AG04449 (cell line): ENCODE measurements around the gene CCR5AS.

Experiments used
- CTCF ChIA-PET: fragments of 350-600 bp; formaldehyde crosslinking; extraction: SDS; loops from one replicate; lab custom pipeline; 2021; ENCODE audit warnings: antibody characterized with exemption; lab: Yijun Ruan, JAX
- POLR2A ChIA-PET: fragments of 400-600, 350-600 bp; formaldehyde crosslinking; extraction: SDS; loops from one replicate; lab custom pipeline; 2020; ENCODE audit warnings: antibody characterized with exemption, inconsistent platforms; lab: Yijun Ruan, JAX
- DNase-seq: peaks from one replicate; pipeline ENCODE4 v3.0.0-alpha.2; 2010; ENCODE audit warnings: low read depth, low spot score
- H3K4me3 ChIP-seq: 2 replicates; pipeline ENCODE4 v1.5.1; 2011; ENCODE audit warnings: low read depth, mild to moderate bottlenecking, control low read depth, low read length
- TF ChIP-seq, protein P1 (sequence below): IDR thresholded peaks from one replicate; pipeline ENCODE4 v1.5.1; 2011; ENCODE audit warnings: mild to moderate bottlenecking, moderate library complexity, low read length, control low read depth, inconsistent platforms; ENCODE audit not compliant: insufficient read depth; ENCODE audit errors: missing control alignments

The CCR5AS gene

DNA sequence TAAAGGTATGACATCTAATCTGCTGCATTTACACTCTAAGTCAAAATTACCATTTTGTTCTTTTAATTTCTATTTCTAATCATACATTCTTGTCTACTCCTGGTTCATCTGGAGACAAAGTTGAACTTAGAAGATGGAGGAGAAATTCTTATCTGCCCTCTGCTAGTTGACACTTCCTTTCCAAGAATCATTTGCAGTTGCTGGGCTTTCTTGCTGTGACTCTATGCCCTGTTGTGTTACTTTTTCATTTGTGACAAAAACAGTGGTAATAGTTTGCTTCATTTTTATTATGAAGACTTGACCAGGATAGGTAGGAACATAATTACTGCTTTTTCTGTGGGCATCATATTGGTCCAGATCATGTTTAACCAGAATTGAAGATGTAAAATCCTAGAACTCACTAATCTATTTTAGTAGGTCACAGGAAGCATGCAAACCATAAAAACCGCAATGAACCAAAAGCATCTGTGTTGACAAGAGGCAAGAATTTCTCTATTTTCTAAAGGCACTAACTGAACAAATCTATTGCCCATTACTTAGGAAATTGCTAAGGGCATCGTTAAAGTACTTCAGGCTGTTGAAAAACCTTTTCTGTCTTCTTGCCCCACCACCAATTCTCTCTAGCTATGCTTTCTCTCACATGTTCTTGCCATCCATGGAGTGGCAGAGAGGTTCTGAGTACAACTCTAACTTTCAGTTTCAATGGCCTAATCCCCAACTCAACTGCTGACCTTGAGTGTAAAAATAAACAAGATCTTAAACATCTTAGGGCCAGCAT is 57.2 kb downstream of the CCR5AS start:
- POLR2A ChIA-PET = no interaction called here
- no peak overlapping the region for H3K4me3 ChIP-seq
- CTCF ChIA-PET = no interaction called here
- DNase-seq = no peak
- TF ChIP-seq, protein P1, sequence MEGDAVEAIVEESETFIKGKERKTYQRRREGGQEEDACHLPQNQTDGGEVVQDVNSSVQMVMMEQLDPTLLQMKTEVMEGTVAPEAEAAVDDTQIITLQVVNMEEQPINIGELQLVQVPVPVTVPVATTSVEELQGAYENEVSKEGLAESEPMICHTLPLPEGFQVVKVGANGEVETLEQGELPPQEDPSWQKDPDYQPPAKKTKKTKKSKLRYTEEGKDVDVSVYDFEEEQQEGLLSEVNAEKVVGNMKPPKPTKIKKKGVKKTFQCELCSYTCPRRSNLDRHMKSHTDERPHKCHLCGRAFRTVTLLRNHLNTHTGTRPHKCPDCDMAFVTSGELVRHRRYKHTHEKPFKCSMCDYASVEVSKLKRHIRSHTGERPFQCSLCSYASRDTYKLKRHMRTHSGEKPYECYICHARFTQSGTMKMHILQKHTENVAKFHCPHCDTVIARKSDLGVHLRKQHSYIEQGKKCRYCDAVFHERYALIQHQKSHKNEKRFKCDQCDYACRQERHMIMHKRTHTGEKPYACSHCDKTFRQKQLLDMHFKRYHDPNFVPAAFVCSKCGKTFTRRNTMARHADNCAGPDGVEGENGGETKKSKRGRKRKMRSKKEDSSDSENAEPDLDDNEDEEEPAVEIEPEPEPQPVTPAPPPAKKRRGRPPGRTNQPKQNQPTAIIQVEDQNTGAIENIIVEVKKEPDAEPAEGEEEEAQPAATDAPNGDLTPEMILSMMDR = no peak

DNA sequence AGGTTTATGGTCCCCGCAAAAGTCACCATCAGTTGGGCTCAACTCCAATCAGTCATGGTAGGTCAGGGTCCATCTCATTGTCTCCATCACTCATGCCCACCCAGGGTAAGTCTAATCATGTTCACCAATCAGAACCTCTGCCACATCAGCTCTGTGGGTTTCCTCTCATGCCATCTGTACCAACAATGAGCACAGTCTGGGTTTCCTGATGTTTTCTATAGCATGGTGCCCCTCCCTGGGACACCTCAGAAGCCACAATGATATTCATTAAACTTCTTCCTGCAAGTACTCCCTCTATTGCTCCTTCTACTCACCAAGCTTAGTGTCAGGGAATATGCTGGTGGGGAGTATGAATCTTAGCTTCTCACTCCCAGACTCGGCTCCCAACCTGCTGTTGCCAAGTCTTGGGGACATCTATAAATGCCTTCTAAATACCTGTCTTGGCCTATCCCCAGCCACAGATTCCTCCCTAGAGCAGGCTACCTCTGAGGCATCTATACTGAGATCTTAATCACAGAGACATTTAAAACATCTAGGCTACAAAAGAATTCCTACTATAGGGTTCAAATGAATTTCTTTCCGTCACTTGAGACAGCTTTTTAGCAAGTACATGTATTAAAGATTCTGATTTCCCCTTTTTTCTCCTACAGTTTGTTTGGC is 57.9 kb downstream of the CCR5AS start:
- no peak overlapping the region for H3K4me3 ChIP-seq
- ChIA-PET CTCF (no interaction called here), POLR2A (no interaction called here)
- TF ChIP-seq, protein P1 = no peak
- DNase-seq = no peak

DNA sequence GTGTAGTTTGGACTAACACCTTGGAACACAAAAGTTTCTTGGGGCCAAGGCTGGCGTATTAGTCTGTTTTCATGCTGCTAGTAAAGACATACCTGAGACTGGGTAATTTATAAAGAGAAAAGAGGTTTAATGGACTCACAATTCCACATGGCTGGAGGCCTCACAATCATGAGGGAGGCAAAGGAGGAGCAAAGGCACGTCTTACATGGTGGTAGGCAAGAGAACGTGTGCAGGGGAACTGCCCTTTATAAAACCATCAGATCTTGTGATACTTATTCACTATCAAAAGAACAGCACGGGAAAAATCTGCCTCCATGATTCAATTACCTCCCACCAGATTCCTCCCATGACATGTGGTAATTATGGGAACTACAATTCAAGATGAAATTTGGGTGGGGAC is 62.4 kb downstream of the CCR5AS start:
- no peak for DNase-seq
- H3K4me3 ChIP-seq = no peak overlapping the region
- TF ChIP-seq, protein P1 = no peak
- CTCF ChIA-PET = no interaction called here
- POLR2A ChIA-PET = no interaction called here

DNA sequence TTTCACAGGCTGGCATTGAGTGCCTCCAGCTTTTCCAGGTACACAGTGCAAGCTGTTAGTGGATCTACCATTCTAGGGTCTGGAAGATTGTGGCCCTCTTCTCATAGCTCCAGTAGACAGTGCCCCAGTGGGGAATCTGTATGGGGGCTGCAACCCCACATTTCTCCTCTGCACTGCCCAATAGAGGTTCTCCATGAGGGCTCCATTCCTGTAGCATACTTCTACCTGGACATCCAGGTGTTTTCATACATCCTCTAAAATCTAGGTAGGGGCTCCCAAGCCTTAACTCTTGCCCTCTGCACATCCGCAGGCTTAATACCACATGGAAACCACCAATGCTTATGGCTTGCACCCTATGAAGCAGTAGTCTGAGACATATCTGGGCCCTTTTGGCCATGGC is 68.0 kb downstream of the CCR5AS start:
- POLR2A ChIA-PET = no interaction called here
- CTCF ChIA-PET = no interaction called here
- DNase-seq = no peak

DNA sequence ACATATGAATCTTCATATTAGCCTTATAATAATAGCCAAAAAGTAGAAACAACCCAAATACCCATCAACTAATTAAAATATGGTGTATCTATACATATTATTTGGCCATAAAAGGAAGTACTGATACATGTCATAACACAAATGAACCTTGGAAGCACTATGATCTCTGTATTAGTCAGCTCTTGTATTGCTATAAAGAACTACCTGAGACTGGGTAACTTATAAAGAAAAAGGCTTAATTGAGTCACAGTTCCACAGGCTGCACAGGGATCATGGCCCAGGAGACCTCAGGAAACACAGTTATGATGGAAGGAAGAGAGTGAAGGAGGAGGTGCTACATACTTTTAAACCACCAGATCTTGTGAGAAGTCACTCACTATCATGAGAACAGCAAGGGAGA is 69.0 kb downstream of the CCR5AS start:
- TF ChIP-seq, protein P1 = no peak
- ChIA-PET POLR2A (no interaction called here), CTCF (no interaction called here)
- H3K4me3 ChIP-seq = no peak overlapping the region
- no peak for DNase-seq

More for the DNA sequence above, 68.0 kb downstream of the CCR5AS start:
- H3K4me3 ChIP-seq = no peak overlapping the region
- TF ChIP-seq, protein P1 = no peak

DNA sequence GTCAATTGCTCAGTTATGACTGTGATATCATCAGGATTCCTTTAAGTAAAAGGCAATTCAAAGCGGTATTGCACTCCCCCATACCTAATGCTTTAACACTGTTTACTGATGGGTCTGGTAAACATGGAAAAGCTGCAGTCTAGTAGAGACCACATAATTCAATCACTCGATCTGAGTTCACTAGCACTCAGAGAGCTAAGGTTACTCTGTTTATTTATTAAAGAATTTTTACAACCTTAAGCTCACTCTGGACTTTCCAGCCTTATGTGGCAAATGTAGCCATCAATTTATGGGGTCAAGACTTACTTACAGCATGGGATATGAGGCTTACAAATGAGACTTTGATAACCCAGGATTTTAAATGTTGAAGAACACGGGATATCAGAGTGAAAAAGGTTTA is 71.3 kb downstream of the CCR5AS start:
- DNase-seq = no peak
- TF ChIP-seq, protein P1 = no peak
- CTCF ChIA-PET = no interaction called here
- H3K4me3 ChIP-seq = no peak overlapping the region
- POLR2A ChIA-PET = interaction anchor here (0.7 kb wide), 1 partner anchor 19 kb away, joined by 3 read pairs; no protein-coding TSS in a partner anchor
